Chondrocyte (in vitro differentiated cells): ENCODE measurements around the gene CLP1. TPM values are rescaled to one million over a fixed set of nuclear protein-coding genes. Genes with fewer than 3 reads are reported as not detected.

Experiments
- DNase-seq: peaks from one replicate; pipeline ENCODE4 v3.0.0; 2021; ENCODE audit warnings: mixed read lengths, low spot score
- H3K27ac Mint-ChIP-seq: one replicate; pipeline ENCODE4 v1.8.0; 2021; ENCODE audit warnings: mild to moderate bottlenecking, moderate library complexity, mixed read lengths; ENCODE audit not compliant: unreplicated experiment
- H3K27me3 Mint-ChIP-seq: 2 replicates; pipeline ENCODE4 v1.8.0; 2021; ENCODE audit warnings: low read depth, mixed read lengths
- H3K36me3 Mint-ChIP-seq: 2 replicates; pipeline ENCODE4 v1.8.0; 2021; ENCODE audit warnings: low read depth, mixed read lengths
- H3K4me1 Mint-ChIP-seq: 2 replicates; pipeline ENCODE4 v1.8.0; 2021; ENCODE audit warnings: low read depth, mild to moderate bottlenecking, mixed read lengths
- H3K4me3 Mint-ChIP-seq: one replicate; pipeline ENCODE4 v1.8.0; 2021; ENCODE audit warnings: mild to moderate bottlenecking, moderate library complexity, mixed read lengths; ENCODE audit not compliant: unreplicated experiment
- H3K9me3 Mint-ChIP-seq: 2 replicates; pipeline ENCODE4 v1.8.0; 2021; ENCODE audit warnings: low read depth, mixed read lengths
- total RNA-seq: library from RNA; stranded (reverse); gene quantifications from 3 replicates; pipeline ENCODE4 v1.2.1, GENCODE V29; 2021
- TF ChIP-seq, protein P1 (sequence below): fragments of 200-600 bp; sonication (generic); IDR thresholded peaks from 2 replicates; pipeline ENCODE4 v1.5.0; 2021; ENCODE audit warnings: antibody characterized with exemption, mild to moderate bottlenecking, moderate library complexity

The CLP1 gene
- total RNA-seq, 1 donor from 2014 or later: 14.9 TPM

DNA sequence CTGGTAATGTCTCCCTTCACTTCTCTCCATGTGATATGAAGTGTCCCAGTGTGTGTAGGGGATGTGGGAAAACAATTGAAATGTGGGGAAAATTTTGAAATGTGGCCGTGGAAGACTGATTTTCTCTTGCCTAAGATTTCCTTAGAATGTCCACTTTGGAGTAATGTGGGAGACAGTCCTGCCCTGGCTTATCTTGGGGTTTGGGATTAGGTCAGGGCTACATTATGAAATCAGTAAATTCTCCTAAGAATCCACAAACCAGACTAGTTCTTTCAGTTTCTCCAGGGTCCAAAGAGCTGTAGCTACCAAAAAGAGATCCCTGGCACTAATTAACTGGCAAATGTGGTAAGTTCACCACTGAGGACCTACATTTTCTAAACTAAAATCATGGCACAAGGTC lies 30.7 kb upstream of the CLP1 start:
- Mint-ChIP-seq H3K27ac (no peak overlapping the region), H3K36me3 (no peaks in the 10 kb centered on the region), H3K27me3 (peaks cover 7% of the 10 kb centered on the region), H3K4me3 (no peak overlapping the region), H3K9me3 (no peaks in the 10 kb centered on the region), H3K4me1 (no peaks in the 10 kb centered on the region)
- TF ChIP-seq, protein P1, sequence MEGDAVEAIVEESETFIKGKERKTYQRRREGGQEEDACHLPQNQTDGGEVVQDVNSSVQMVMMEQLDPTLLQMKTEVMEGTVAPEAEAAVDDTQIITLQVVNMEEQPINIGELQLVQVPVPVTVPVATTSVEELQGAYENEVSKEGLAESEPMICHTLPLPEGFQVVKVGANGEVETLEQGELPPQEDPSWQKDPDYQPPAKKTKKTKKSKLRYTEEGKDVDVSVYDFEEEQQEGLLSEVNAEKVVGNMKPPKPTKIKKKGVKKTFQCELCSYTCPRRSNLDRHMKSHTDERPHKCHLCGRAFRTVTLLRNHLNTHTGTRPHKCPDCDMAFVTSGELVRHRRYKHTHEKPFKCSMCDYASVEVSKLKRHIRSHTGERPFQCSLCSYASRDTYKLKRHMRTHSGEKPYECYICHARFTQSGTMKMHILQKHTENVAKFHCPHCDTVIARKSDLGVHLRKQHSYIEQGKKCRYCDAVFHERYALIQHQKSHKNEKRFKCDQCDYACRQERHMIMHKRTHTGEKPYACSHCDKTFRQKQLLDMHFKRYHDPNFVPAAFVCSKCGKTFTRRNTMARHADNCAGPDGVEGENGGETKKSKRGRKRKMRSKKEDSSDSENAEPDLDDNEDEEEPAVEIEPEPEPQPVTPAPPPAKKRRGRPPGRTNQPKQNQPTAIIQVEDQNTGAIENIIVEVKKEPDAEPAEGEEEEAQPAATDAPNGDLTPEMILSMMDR: no peak
- DNase-seq: no peak

DNA sequence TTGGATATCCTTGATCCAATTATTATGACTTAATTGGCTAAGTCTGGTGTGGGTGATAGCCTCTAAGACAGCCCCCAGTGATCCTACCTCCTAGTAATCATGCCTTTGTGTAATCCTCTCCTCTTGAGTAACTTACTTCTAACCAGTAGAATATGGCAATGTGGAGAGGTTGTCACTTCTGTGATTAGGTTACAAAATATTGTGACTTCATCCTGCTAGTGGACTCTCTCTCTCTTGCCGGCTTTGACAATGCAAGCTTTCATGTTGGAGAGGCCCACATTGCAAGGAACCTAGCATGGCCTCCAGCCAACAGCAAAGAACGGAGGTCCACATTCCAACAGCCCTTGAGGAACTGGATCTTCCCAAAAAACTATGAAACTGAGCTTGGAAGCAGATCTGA lies 27.4 kb upstream of the CLP1 start:
- Mint-ChIP-seq H3K4me3 (no peak overlapping the region), H3K4me1 (no peaks in the 10 kb centered on the region), H3K27me3 (peaks cover 13% of the 10 kb centered on the region), H3K9me3 (no peaks in the 10 kb centered on the region), H3K27ac (no peak overlapping the region), H3K36me3 (no peaks in the 10 kb centered on the region)
- DNase-seq: no peak
- TF ChIP-seq, protein P1: no peak

DNA sequence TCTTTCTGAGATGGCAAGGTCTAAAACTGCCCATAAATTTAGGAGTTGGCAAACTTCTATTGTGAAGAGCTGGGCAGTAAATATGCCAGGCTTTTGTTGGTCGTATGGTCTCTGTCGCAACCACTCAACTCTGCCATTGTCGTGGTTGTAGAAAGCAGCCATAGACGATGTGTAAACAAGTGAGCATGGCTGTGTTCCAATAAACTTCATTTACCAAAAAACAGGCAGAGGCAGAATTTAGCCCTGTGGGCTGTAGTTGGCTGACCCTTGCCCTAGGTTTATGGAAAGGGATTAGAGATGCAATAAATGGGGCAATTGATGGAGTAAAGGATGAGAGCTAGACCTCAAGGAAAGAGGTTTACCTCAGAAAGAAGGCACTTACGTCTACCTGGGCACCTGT lies 25.4 kb upstream of the CLP1 start:
- DNase-seq: no peak
- H3K4me3 Mint-ChIP-seq: no peak overlapping the region
- no peaks in the 10 kb centered on the region for H3K9me3 Mint-ChIP-seq
- H3K27me3 Mint-ChIP-seq: peaks cover 13% of the 10 kb centered on the region
- H3K36me3 Mint-ChIP-seq: no peaks in the 10 kb centered on the region
- H3K4me1 Mint-ChIP-seq: no peaks in the 10 kb centered on the region
- TF ChIP-seq, protein P1: no peak
- H3K27ac Mint-ChIP-seq: no peak overlapping the region

DNA sequence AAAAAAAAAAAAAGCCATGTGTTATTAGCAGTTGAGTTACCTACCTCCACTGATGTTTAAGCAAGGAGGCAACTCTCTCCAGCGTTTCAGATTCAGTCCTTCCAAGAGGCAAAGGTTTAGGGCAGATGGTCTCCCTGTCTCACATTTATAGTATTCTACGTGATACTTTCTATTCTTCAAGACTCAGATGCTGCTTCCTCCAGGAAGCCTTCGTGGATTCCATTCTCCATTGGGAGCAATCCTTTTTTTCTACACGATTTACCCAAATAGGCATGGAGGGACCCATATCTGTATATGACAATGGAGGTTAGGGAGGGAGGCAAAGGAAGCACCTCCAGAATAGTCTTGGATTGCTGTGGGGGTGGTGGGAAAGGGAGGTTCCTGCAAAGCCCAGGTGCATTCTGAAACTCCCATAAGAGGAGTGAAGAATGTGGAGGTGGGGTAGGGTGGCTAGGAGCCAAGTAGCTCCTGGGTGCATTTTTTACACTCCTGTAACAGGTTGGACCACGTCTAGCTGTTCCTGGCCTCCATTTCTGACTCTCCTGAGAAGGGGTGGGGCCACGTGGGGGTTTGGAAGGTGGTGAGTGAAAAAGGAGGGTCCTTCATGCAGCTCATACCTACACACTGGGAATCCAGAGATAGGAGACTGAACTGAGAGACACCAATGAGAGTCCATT lies 24.0 kb upstream of the CLP1 start:
- no peak for DNase-seq
- Mint-ChIP-seq H3K9me3 (no peaks in the 10 kb centered on the region), H3K36me3 (no peaks in the 10 kb centered on the region), H3K4me1 (peaks cover 8% of the 10 kb centered on the region), H3K27me3 (peaks cover 13% of the 10 kb centered on the region), H3K4me3 (no peak overlapping the region), H3K27ac (no peak overlapping the region)
- TF ChIP-seq, protein P1: no peak

DNA sequence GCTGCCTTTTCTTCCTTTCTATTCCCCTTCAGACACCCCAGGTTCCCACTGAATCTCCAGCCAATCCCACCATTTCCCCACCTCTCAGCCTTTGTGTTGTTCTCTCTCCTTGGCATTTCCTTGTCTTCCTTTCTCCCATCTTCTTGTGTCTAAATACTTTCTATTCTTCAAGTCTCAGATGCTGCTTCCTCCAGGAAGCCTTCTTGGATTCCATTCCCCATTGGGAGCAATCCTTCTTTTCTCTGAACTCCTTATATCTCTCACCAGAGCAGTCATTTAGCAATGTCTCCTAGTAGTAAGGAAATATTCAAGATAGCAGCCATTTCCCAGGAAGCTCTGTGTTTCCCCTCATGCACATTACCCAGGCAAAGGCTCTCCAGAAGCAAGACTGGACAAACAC lies 23.3 kb upstream of the CLP1 start:
- Mint-ChIP-seq H3K4me1 (peaks cover 8% of the 10 kb centered on the region), H3K27me3 (peaks cover 11% of the 10 kb centered on the region), H3K4me3 (no peak overlapping the region), H3K36me3 (no peaks in the 10 kb centered on the region), H3K27ac (no peak overlapping the region), H3K9me3 (no peaks in the 10 kb centered on the region)
- TF ChIP-seq, protein P1: no peak
- no peak for DNase-seq
